Stomach (tissue), 4 donors: ENCODE data around the gene ADGRE1.

Source experiments
- EP300 ChIP-seq: sonication (generic); formaldehyde crosslinking; IDR thresholded peaks from one replicate; pipeline ENCODE4 v1.6.1; 2017; ENCODE audit warnings: antibody characterized with exemption
- POLR2A ChIP-seq, 4 donors: fragments of 450-650 bp; IDR thresholded peaks; one replicate each; pipeline ENCODE4 v1.6.1; 2016; ENCODE audit warnings: antibody characterized with exemption in 4 of 4, control low read depth in 2 of 4, mild to moderate bottlenecking in 1 of 4, moderate library complexity in 1 of 4
- POLR2AphosphoS5 ChIP-seq, 3 donors: sonication (generic); formaldehyde crosslinking; IDR thresholded peaks; one replicate each; pipeline ENCODE4 v1.6.1; 2016; ENCODE audit warnings: antibody characterized with exemption in 3 of 3

- TF ChIP-seq EP300 = no peak
- TF ChIP-seq POLR2A (IDR thresholded peaks at IDR 0.05) = no peak
- no peak for TF ChIP-seq POLR2AphosphoS5 (IDR thresholded peaks at IDR 0.05)
These were observed 19.0 kb upstream of the ADGRE1 start for GRCh38 chr19:6868351-6868750.
